KMS-11 (cell line): ENCODE results near the gene NIPSNAP3A.

ENCODE experiments used
- H2AFZ ChIP-seq: fragments of 200-600 bp; sonication (generic); 2 replicates; pipeline ENCODE4 v1.6.1; 2016; ENCODE audit warnings: antibody characterized with exemption, mixed run types, low read depth
- H3K27ac ChIP-seq: fragments of 200-600 bp; sonication (generic); 2 replicates; pipeline ENCODE4 v1.6.1; 2016; ENCODE audit warnings: mild to moderate bottlenecking, mixed run types
- H3K27me3 ChIP-seq: fragments of 200-600 bp; sonication (generic); 2 replicates; pipeline ENCODE4 v1.6.1; 2017; ENCODE audit warnings: mild to moderate bottlenecking, low read depth, mixed run types, moderate library complexity; ENCODE audit not compliant: insufficient read depth
- H3K36me3 ChIP-seq: fragments of 200-600 bp; sonication (generic); 2 replicates; pipeline ENCODE4 v1.6.1; 2017; ENCODE audit warnings: mild to moderate bottlenecking, mixed run types; ENCODE audit not compliant: insufficient read depth
- H3K4me1 ChIP-seq: fragments of 200-600 bp; sonication (generic); 2 replicates; pipeline ENCODE4 v1.6.1; 2016; ENCODE audit warnings: mild to moderate bottlenecking, low read depth, mixed run types; ENCODE audit not compliant: poor library complexity, severe bottlenecking
- H3K4me2 ChIP-seq: fragments of 200-600 bp; sonication (generic); 2 replicates; pipeline ENCODE4 v1.7.0; 2016; ENCODE audit warnings: mild to moderate bottlenecking, mixed run types
- H3K4me3 ChIP-seq: fragments of 200-600 bp; sonication (generic); IDR thresholded peaks from 2 replicates; pipeline ENCODE4 v1.6.1; 2017; ENCODE audit warnings: low read depth, low read length, mixed read lengths; ENCODE audit not compliant: insufficient read depth
- H3K79me2 ChIP-seq: fragments of 200-600 bp; sonication (generic); 2 replicates; pipeline ENCODE4 v1.6.1; 2016; ENCODE audit warnings: low read depth, mixed run types; ENCODE audit not compliant: insufficient read depth
- H3K9ac ChIP-seq: fragments of 200-600 bp; sonication (generic); 2 replicates; pipeline ENCODE4 v1.6.1; 2016; ENCODE audit warnings: mild to moderate bottlenecking, mixed run types
- H4K20me1 ChIP-seq: fragments of 200-600 bp; sonication (generic); 2 replicates; pipeline ENCODE4 v1.6.1; 2016; ENCODE audit warnings: mild to moderate bottlenecking, mixed run types; ENCODE audit not compliant: insufficient read depth
- CTCF ChIP-seq: fragments of 200-600 bp; sonication (generic); conservative IDR thresholded peaks from 2 replicates; pipeline ENCODE4 v1.6.1; 2017; ENCODE audit warnings: low read depth, mild to moderate bottlenecking, antibody characterized with exemption, low read length, moderate library complexity, mixed read lengths

NIPSNAP3A gene

DNA sequence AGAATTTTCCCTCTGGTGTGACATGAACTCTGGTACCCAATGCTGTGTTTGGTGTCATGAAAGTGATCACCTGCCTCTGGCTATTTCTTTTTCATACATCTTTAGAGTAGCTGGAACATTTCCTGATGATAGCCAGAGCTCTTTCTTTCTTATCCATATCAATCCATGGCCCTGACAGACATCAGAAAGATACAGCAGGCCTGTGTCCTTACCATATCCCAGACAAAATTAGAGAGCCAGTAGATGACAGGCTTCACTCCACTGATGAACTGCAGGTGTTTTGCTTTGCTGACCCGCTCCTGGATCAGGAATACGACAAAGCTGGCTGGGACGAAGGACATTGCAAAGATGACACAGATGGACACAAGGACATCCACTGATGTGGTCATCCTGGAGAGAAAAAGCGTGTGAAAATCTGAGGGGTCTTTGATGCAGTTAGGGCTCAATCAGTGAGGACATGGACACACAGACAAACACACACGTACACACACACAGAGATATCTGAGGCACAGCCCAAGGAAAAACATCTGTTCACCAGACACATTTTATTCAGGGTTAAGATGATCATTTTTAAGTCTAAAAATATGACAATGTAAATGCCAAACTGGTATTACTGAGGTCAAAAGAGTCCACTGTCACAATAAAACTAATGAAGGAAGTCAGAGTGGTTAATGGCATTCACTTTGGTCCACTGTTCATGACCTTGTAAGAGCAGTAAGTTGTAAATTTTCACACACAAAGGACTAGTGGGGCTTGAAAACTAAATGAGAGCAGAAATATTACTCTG lies 50.9 kb downstream of the NIPSNAP3A start:
- H3K4me3 ChIP-seq, result no peak overlapping the region
- H3K4me2 ChIP-seq, result no peak overlapping the region
- no peaks in the 10 kb centered on the region for H4K20me1 ChIP-seq
- no peaks in the 10 kb centered on the region; the same call in 1 of the 2 replicates for H3K36me3 ChIP-seq
- H3K79me2 ChIP-seq, result no peaks in the 10 kb centered on the region
- no peaks in the 10 kb centered on the region for H3K27me3 ChIP-seq
- TF ChIP-seq CTCF, result no peak
- H3K9ac ChIP-seq, result no peak overlapping the region
- H2AFZ ChIP-seq, result no peak overlapping the region
- no peak overlapping the region for H3K27ac ChIP-seq
- no peaks in the 10 kb centered on the region for H3K4me1 ChIP-seq

DNA sequence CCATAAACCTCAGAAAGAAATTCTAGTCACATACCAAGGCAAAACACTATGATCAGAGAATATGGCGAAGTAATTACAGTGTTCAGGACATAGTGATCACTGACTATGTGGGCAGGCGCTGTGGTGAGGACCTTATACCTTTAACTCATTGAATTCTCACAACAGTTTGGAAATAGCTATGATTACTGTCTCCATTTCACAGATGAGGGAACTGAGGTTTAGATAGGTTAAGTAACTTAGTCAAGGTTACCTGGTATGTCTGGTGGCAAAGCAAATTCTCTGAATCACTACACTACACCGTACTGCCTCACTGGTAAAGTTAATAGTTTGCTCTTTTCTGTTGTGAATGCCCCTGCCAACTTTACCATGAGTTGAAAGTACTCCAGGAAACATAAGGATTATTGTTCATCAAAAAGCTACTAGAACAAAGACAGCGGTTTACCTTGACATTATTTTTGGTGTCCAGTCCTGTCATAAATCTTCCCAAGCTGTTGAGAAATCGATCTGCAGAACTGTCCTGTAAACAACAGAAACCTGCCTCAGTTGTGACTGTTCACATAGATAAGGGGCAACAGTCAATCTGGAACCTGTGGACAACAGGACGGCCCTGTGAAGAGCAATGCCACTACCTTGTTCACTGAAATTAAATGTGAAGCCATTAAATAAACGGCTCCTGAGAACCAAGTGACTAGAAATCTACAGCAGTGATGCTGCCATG lies 52.7 kb downstream of the NIPSNAP3A start:
- Histone ChIP-seq H3K79me2 (no peaks in the 10 kb centered on the region), H3K4me2 (no peak overlapping the region), H3K4me1 (no peaks in the 10 kb centered on the region), H3K36me3 (no peaks in the 10 kb centered on the region; the same call in 1 of the 2 replicates), H2AFZ (no peak overlapping the region), H3K27me3 (no peaks in the 10 kb centered on the region), H3K4me3 (no peak overlapping the region), H3K9ac (no peak overlapping the region), H4K20me1 (no peaks in the 10 kb centered on the region), H3K27ac (no peak overlapping the region)
- no peak for TF ChIP-seq CTCF

GRCh38 chr9:104802110-104802509 lies 54.6 kb downstream of the NIPSNAP3A start:
- Histone ChIP-seq H3K4me1 (no peaks in the 10 kb centered on the region), H4K20me1 (no peaks in the 10 kb centered on the region), H3K9ac (no peak overlapping the region), H3K79me2 (no peaks in the 10 kb centered on the region), H3K4me2 (no peak overlapping the region), H3K27ac (no peak overlapping the region), H2AFZ (no peak overlapping the region), H3K4me3 (no peak overlapping the region), H3K36me3 (no peaks in the 10 kb centered on the region; the same call in 1 of the 2 replicates), H3K27me3 (no peaks in the 10 kb centered on the region)
- TF ChIP-seq CTCF, result no peak

- no peak overlapping the region for H3K9ac ChIP-seq
- no peak overlapping the region for H2AFZ ChIP-seq
- no peaks in the 10 kb centered on the region; the same call in 1 of the 2 replicates for H3K36me3 ChIP-seq
- TF ChIP-seq CTCF, result no peak
- H3K27ac ChIP-seq, result no peak overlapping the region
- H3K4me3 ChIP-seq, result no peak overlapping the region
- no peaks in the 10 kb centered on the region for H3K27me3 ChIP-seq
- H4K20me1 ChIP-seq, result no peaks in the 10 kb centered on the region
- no peak overlapping the region for H3K4me2 ChIP-seq
- no peaks in the 10 kb centered on the region for H3K79me2 ChIP-seq
- H3K4me1 ChIP-seq, result no peaks in the 10 kb centered on the region
These were observed 55.4 kb downstream of the NIPSNAP3A start for GRCh38 chr9:104802906-104803305.
